ENCODE data around the gene MYH3.

Gene MYH3

GRCh38 chr17:10603931-10604330 lies 53.2 kb downstream of the MYH3 start:
- H3K4me3 ChIP-seq (ENCODE audit: low read length) = no peak overlapping the region
- H3K9me3 ChIP-seq (ENCODE audit: control insufficient read depth, insufficient read depth, low read length) = no peaks in the 10 kb centered on the region
- no peaks in the 10 kb centered on the region for H3K36me3 ChIP-seq (ENCODE audit: control insufficient read depth, insufficient read depth, low read length)
- DNase-seq (ENCODE audit: low read depth, low spot score) = no peak
- H3K27me3 ChIP-seq (ENCODE audit: control insufficient read depth, insufficient read depth, low read length) = no peaks in the 10 kb centered on the region
- H3K27ac ChIP-seq (ENCODE audit: low read length) = no peak overlapping the region
- WGBS (ENCODE audit: insufficient coverage, insufficient read length) = no CpG with 5 or more reads among the region's 3 CpGs
- 0 out of 2 replicates have a peak, but pooled peaks cover 2% of the 10 kb centered on the region for H3K4me1 ChIP-seq (ENCODE audit: control insufficient read depth, insufficient read depth, low read length)

- no peak for DNase-seq (ENCODE audit: low read depth, low spot score)
- no CpG with 5 or more reads among the region's 5 CpGs for WGBS (ENCODE audit: insufficient coverage, insufficient read length)
- Histone ChIP-seq H3K27me3 (ENCODE audit: control insufficient read depth, insufficient read depth, low read length) (no peaks in the 10 kb centered on the region), H3K4me3 (ENCODE audit: low read length) (no peak overlapping the region), H3K4me1 (ENCODE audit: control insufficient read depth, insufficient read depth, low read length) (0 out of 2 replicates have a peak, but pooled peaks cover 2% of the 10 kb centered on the region), H3K9me3 (ENCODE audit: control insufficient read depth, insufficient read depth, low read length) (no peaks in the 10 kb centered on the region), H3K36me3 (ENCODE audit: control insufficient read depth, insufficient read depth, low read length) (no peaks in the 10 kb centered on the region), H3K27ac (ENCODE audit: low read length) (no peak overlapping the region)
These were observed 56.5 kb downstream of the MYH3 start for GRCh38 chr17:10600571-10600970.

GRCh38 chr17:10598621-10599020 lies 58.5 kb downstream of the MYH3 start:
- H3K9me3 ChIP-seq (ENCODE audit: control insufficient read depth, insufficient read depth, low read length) = no peaks in the 10 kb centered on the region
- H3K27me3 ChIP-seq (ENCODE audit: control insufficient read depth, insufficient read depth, low read length) = no peaks in the 10 kb centered on the region
- no peak overlapping the region for H3K27ac ChIP-seq (ENCODE audit: low read length)
- no peak overlapping the region for H3K4me3 ChIP-seq (ENCODE audit: low read length)
- H3K36me3 ChIP-seq (ENCODE audit: control insufficient read depth, insufficient read depth, low read length) = no peaks in the 10 kb centered on the region
- no peak for DNase-seq (ENCODE audit: low read depth, low spot score)
- no peaks in the 10 kb centered on the region for H3K4me1 ChIP-seq (ENCODE audit: control insufficient read depth, insufficient read depth, low read length)
- WGBS (ENCODE audit: insufficient coverage, insufficient read length) = no CpG with 5 or more reads among the region's 2 CpGs

- no peak for DNase-seq (ENCODE audit: low read depth, low spot score)
- no peaks in the 10 kb centered on the region for H3K27me3 ChIP-seq (ENCODE audit: control insufficient read depth, insufficient read depth, low read length)
- H3K4me1 ChIP-seq (ENCODE audit: control insufficient read depth, insufficient read depth, low read length) = no peaks in the 10 kb centered on the region
- no peak overlapping the region for H3K27ac ChIP-seq (ENCODE audit: low read length)
- H3K4me3 ChIP-seq (ENCODE audit: low read length) = no peak overlapping the region
- no CpG with 5 or more reads among the region's 8 CpGs for WGBS (ENCODE audit: insufficient coverage, insufficient read length)
- no peaks in the 10 kb centered on the region for H3K9me3 ChIP-seq (ENCODE audit: control insufficient read depth, insufficient read depth, low read length)
- no peaks in the 10 kb centered on the region for H3K36me3 ChIP-seq (ENCODE audit: control insufficient read depth, insufficient read depth, low read length)
These were observed 67.5 kb downstream of the MYH3 start for GRCh38 chr17:10589553-10590145.

- no peak for DNase-seq (ENCODE audit: low read depth, low spot score)
- H3K36me3 ChIP-seq (ENCODE audit: control insufficient read depth, insufficient read depth, low read length) = no peaks in the 10 kb centered on the region
- H3K9me3 ChIP-seq (ENCODE audit: control insufficient read depth, insufficient read depth, low read length) = no peaks in the 10 kb centered on the region
- no peaks in the 10 kb centered on the region for H3K4me1 ChIP-seq (ENCODE audit: control insufficient read depth, insufficient read depth, low read length)
- WGBS (ENCODE audit: insufficient coverage, insufficient read length) = no CpG with 5 or more reads among the region's 9 CpGs
- no peak overlapping the region for H3K27ac ChIP-seq (ENCODE audit: low read length)
- no peak overlapping the region for H3K4me3 ChIP-seq (ENCODE audit: low read length)
- H3K27me3 ChIP-seq (ENCODE audit: control insufficient read depth, insufficient read depth, low read length) = no peaks in the 10 kb centered on the region
These were observed 71.6 kb downstream of the MYH3 start for GRCh38 chr17:10585529-10585928.

- DNase-seq (ENCODE audit: low read depth, low spot score) = no peak
These were observed 73.3 kb downstream of the MYH3 start for GRCh38 chr17:10583834-10584233.

GRCh38 chr17:10579270-10579669 lies 77.8 kb downstream of the MYH3 start:
- no CpG with 5 or more reads among the region's 2 CpGs for WGBS (ENCODE audit: insufficient coverage, insufficient read length)
- H3K4me3 ChIP-seq (ENCODE audit: low read length) = no peak overlapping the region
- no peak overlapping the region for H3K27ac ChIP-seq (ENCODE audit: low read length)
- no peaks in the 10 kb centered on the region for H3K9me3 ChIP-seq (ENCODE audit: control insufficient read depth, insufficient read depth, low read length)
- no peaks in the 10 kb centered on the region for H3K4me1 ChIP-seq (ENCODE audit: control insufficient read depth, insufficient read depth, low read length)
- no peaks in the 10 kb centered on the region for H3K27me3 ChIP-seq (ENCODE audit: control insufficient read depth, insufficient read depth, low read length)
- no peaks in the 10 kb centered on the region for H3K36me3 ChIP-seq (ENCODE audit: control insufficient read depth, insufficient read depth, low read length)
- DNase-seq (ENCODE audit: low read depth, low spot score) = no peak

More at GRCh38 chr17:10583834-10584233, 73.3 kb downstream of the MYH3 start:
- no peak overlapping the region for H3K27ac ChIP-seq (ENCODE audit: low read length)
- H3K27me3 ChIP-seq (ENCODE audit: control insufficient read depth, insufficient read depth, low read length) = no peaks in the 10 kb centered on the region
- H3K4me1 ChIP-seq (ENCODE audit: control insufficient read depth, insufficient read depth, low read length) = no peaks in the 10 kb centered on the region
- no peaks in the 10 kb centered on the region for H3K9me3 ChIP-seq (ENCODE audit: control insufficient read depth, insufficient read depth, low read length)
- WGBS (ENCODE audit: insufficient coverage, insufficient read length) = no CpG with 5 or more reads among the region's 4 CpGs
- no peaks in the 10 kb centered on the region for H3K36me3 ChIP-seq (ENCODE audit: control insufficient read depth, insufficient read depth, low read length)
- no peak overlapping the region for H3K4me3 ChIP-seq (ENCODE audit: low read length)

Data from iPS DF 6.9 (cell line).